Natural killer cell (primary cell): ENCODE results near the gene FBXO28. TPM values are rescaled to one million over a fixed set of nuclear protein-coding genes. Genes with fewer than 3 reads are reported as not detected.
A peak's percentile ranks its signal among the peaks of the same experiment; 100 is the strongest.

Source experiments
- ATAC-seq, 3 donors: fragments of 150-1000 bp in 2 of 3; fragments of 200-7000 bp in 1 of 3; cut with Tn5 transposase; 1 replicate in 1 of 3; 2 replicates in 2 of 3; pipeline ENCODE4 v1.10.0; 2021; ENCODE audit warnings: mild to moderate bottlenecking in 2 of 3, moderate library complexity in 2 of 3
- DNase-seq, 2 donors: peaks; one replicate each; pipeline versions ENCODE4 v3.0.0 to v3.0.0-alpha.2; 2013 to 2021; ENCODE audit warnings: mixed read lengths in 1 of 2
- H3K27ac ChIP-seq: one replicate; pipeline ENCODE4 v1.5.1; 2013; ENCODE audit warnings: mild to moderate bottlenecking, low read length
- H3K27me3 ChIP-seq: one replicate; pipeline ENCODE4 v1.6.1; 2013; ENCODE audit warnings: low read length; ENCODE audit not compliant: control insufficient read depth, insufficient read depth
- H3K36me3 ChIP-seq: one replicate; pipeline ENCODE4 v1.6.1; 2013; ENCODE audit warnings: low read length; ENCODE audit not compliant: control insufficient read depth, insufficient read depth
- H3K4me1 ChIP-seq: one replicate; pipeline ENCODE4 v1.6.1; 2013; ENCODE audit warnings: low read length; ENCODE audit not compliant: control insufficient read depth, insufficient read depth
- H3K4me3 ChIP-seq: one replicate; pipeline ENCODE4 v1.5.1; 2013; ENCODE audit warnings: low read length
- H3K9me3 ChIP-seq: one replicate; pipeline ENCODE4 v1.6.1; 2013; ENCODE audit warnings: low read length; ENCODE audit not compliant: control insufficient read depth, insufficient read depth
- H3K27ac Mint-ChIP-seq, 2 donors: one replicate each; pipeline ENCODE4 v1.8.0; 2022; ENCODE audit warnings: mild to moderate bottlenecking in 2 of 2, mixed read lengths in 2 of 2, moderate library complexity in 1 of 2
- H3K27me3 Mint-ChIP-seq, 2 donors: one replicate each; pipeline ENCODE4 v1.8.0; 2022; ENCODE audit warnings: low read depth in 2 of 2, mixed read lengths in 2 of 2
- H3K36me3 Mint-ChIP-seq: one replicate; pipeline ENCODE4 v1.8.0; 2022; ENCODE audit warnings: mixed read lengths
- H3K4me1 Mint-ChIP-seq, 2 donors: one replicate each; pipeline ENCODE4 v1.8.0; 2022; ENCODE audit warnings: mixed read lengths in 2 of 2
- H3K4me3 Mint-ChIP-seq: one replicate; pipeline ENCODE4 v1.8.0; 2022; ENCODE audit warnings: mild to moderate bottlenecking, moderate library complexity, mixed read lengths
- H3K9me3 Mint-ChIP-seq, 2 donors: one replicate each; pipeline ENCODE4 v1.8.0; 2022; ENCODE audit warnings: mixed read lengths in 2 of 2
- CTCF ChIP-seq: fragments of 200-600 bp; IDR thresholded peaks from one replicate; pipeline ENCODE4 v1.8.0; 2022; ENCODE audit warnings: antibody characterized with exemption
- WGBS: methylation state at CpG from one replicate; pipeline ENCODE4 v1.1.7; 2013; ENCODE audit warnings: missing lambda C conversion rate; ENCODE audit not compliant: insufficient coverage; 5-methylcytosine and 5-hydroxymethylcytosine counted together
- intact Hi-C: fragments of 100-400 bp; cut with micrococcal nuclease; formaldehyde crosslinking; loops from one replicate; pipeline ENCODE4 v1.14.2; 2022
- total RNA-seq, 4 donors: library from RNA; stranded (reverse); fragments of 120-200 nt in 1 of 4; gene quantifications; one replicate each; pipeline versions ENCODE4 v1.2.3 to v1.2.4, GENCODE V29; 2013 to 2022

Gene FBXO28
- total RNA-seq, 3 donors from 2014 or later (not counting 1 experiment from before 2014, with no cell fraction given): 26.2 to 28.4 (median 28.1) TPM

- H3K27ac ChIP-seq: no peak overlapping the region
- peaks cover 8% of the 10 kb centered on the region in 2 donors for H3K4me1 Mint-ChIP-seq
- H3K4me1 ChIP-seq: peaks cover 6% of the 10 kb centered on the region
- no peak for DNase-seq
- no peaks in the 10 kb centered on the region for H3K27me3 ChIP-seq
- H3K4me3 Mint-ChIP-seq: no peak overlapping the region
- no peak overlapping the region for H3K4me3 ChIP-seq
- H3K36me3 ChIP-seq: no peaks in the 10 kb centered on the region
- intact Hi-C loops: no loop called here
- no peaks in the 10 kb centered on the region for H3K36me3 Mint-ChIP-seq
- no peak for TF ChIP-seq CTCF
- no peak for ATAC-seq
- peaks cover 11 to 19% of the 10 kb centered on the region in 2 donors for H3K27me3 Mint-ChIP-seq
- H3K27ac Mint-ChIP-seq: no peak overlapping the region
- no peaks in the 10 kb centered on the region for H3K9me3 Mint-ChIP-seq
- no peaks in the 10 kb centered on the region for H3K9me3 ChIP-seq
These were observed 4.9 kb upstream of the FBXO28 start for GRCh38 chr1:224108991-224109390.

GRCh38 chr1:224109981-224110380 lies 3.9 kb upstream of the FBXO28 start:
- Mint-ChIP-seq H3K4me1 (peaks cover 13 to 15% of the 10 kb centered on the region in 2 donors), H3K27me3 (peaks cover 7 to 18% of the 10 kb centered on the region in 2 donors), H3K9me3 (no peaks in the 10 kb centered on the region), H3K4me3 (no peak overlapping the region), H3K27ac (no peak overlapping the region), H3K36me3 (no peaks in the 10 kb centered on the region)
- ATAC-seq (no peak), DNase-seq (no peak)
- intact Hi-C loops: no loop called here
- 93% methylated on average over 1 of the region's 1 CpG for WGBS
- peaks cover 9% of the 10 kb centered on the region for H3K4me1 ChIP-seq
- H3K4me3 ChIP-seq: no peak overlapping the region
- no peaks in the 10 kb centered on the region for H3K27me3 ChIP-seq
- H3K9me3 ChIP-seq: no peaks in the 10 kb centered on the region
- H3K27ac ChIP-seq: no peak overlapping the region
- TF ChIP-seq CTCF: no peak
- H3K36me3 ChIP-seq: no peaks in the 10 kb centered on the region

- peak overlapping the region; percentile 89 to 94 for H3K27ac Mint-ChIP-seq
- no peaks in the 10 kb centered on the region for H3K9me3 Mint-ChIP-seq
- H3K4me3 Mint-ChIP-seq: no peak overlapping the region
- Histone ChIP-seq H3K27ac (peak overlapping the region; percentile 95), H3K9me3 (no peaks in the 10 kb centered on the region), H3K4me3 (no peak overlapping the region), H3K27me3 (no peaks in the 10 kb centered on the region), H3K36me3 (no peaks in the 10 kb centered on the region), H3K4me1 (peaks cover 8% of the 10 kb centered on the region)
- peaks cover 16 to 29% of the 10 kb centered on the region in 2 donors for H3K4me1 Mint-ChIP-seq
- TF ChIP-seq CTCF: no peak
- intact Hi-C loops: no loop called here
- ATAC-seq: no peak
- peaks cover 0 to 10% of the 10 kb centered on the region in 2 donors for H3K27me3 Mint-ChIP-seq
- H3K36me3 Mint-ChIP-seq: no peaks in the 10 kb centered on the region
- no peak for DNase-seq
- 79% methylated on average over 7 of the region's 10 CpGs for WGBS
These were observed 906 bp upstream of the FBXO28 start for GRCh38 chr1:224113005-224113404.

- intact Hi-C loops: no loop called here
These were observed 380 bp upstream of the FBXO28 start for GRCh38 chr1:224113545-224113917.

More at GRCh38 chr1:224113545-224113917, 380 bp upstream of the FBXO28 start:
- H3K27ac Mint-ChIP-seq: peak overlapping the region; percentile 89 to 94
- Histone ChIP-seq H3K27me3 (no peaks in the 10 kb centered on the region), H3K9me3 (no peaks in the 10 kb centered on the region), H3K36me3 (peaks cover 2% of the 10 kb centered on the region), H3K4me3 (peak overlapping the region; percentile 87), H3K27ac (peak overlapping the region; percentile 95), H3K4me1 (peaks cover 8% of the 10 kb centered on the region)
- peaks cover 16 to 29% of the 10 kb centered on the region in 2 donors for H3K4me1 Mint-ChIP-seq
- H3K36me3 Mint-ChIP-seq: no peaks in the 10 kb centered on the region
- ATAC-seq (no peak), DNase-seq (no peak)
- peaks cover 0 to 5% of the 10 kb centered on the region in 2 donors for H3K27me3 Mint-ChIP-seq
- TF ChIP-seq CTCF: no peak
- H3K9me3 Mint-ChIP-seq: no peaks in the 10 kb centered on the region
- 15% methylated on average over 1 of the region's 2 CpGs for WGBS
- H3K4me3 Mint-ChIP-seq: peak overlapping the region; percentile 97
